Osteoblast (primary cell): ENCODE data around the gene YWHAE. TPM values are rescaled to one million over a fixed set of nuclear protein-coding genes. Genes with fewer than 3 reads are reported as not detected.
"Not testable (repeated sequence)": the region's sequence is repeated elsewhere in the genome, so short reads cannot be mapped to it uniquely, and the experiment has no call there.

ENCODE experiments used
- DNase-seq: peaks from one replicate; pipeline ENCODE4 v3.0.0; 2011; ENCODE audit warnings: low spot score, mixed read lengths; ENCODE audit not compliant: insufficient read length; ENCODE audit errors: missing footprints
- H2AFZ ChIP-seq: 2 replicates; pipeline ENCODE4 v1.6.0; 2011; ENCODE audit warnings: mild to moderate bottlenecking, low read length
- H3K27ac ChIP-seq: 2 replicates; pipeline ENCODE4 v1.5.1; 2011; ENCODE audit warnings: mild to moderate bottlenecking, low read depth, low read length, moderate library complexity
- H3K27me3 ChIP-seq: 2 replicates; pipeline ENCODE4 v1.6.0; 2012; ENCODE audit warnings: mild to moderate bottlenecking, control low read depth, inconsistent platforms, low read length, moderate library complexity; ENCODE audit not compliant: insufficient read depth
- H3K36me3 ChIP-seq: 2 replicates; pipeline ENCODE4 v1.5.1; 2011; ENCODE audit warnings: mild to moderate bottlenecking, low read length, control low read depth, moderate library complexity; ENCODE audit not compliant: insufficient read depth
- H3K4me1 ChIP-seq: 2 replicates; pipeline ENCODE4 v1.5.1; 2011; ENCODE audit warnings: mild to moderate bottlenecking, low read length, control low read depth, moderate library complexity; ENCODE audit not compliant: insufficient read depth
- H3K4me2 ChIP-seq: 2 replicates; pipeline ENCODE4 v1.6.0; 2011; ENCODE audit warnings: mild to moderate bottlenecking, low read length; ENCODE audit not compliant: insufficient read depth
- H3K4me3 ChIP-seq: fragments of 200-600 bp; sonication (generic); 3 replicates; pipeline ENCODE4 v1.5.1; 2012; ENCODE audit warnings: mild to moderate bottlenecking, low read length, inconsistent platforms; ENCODE audit not compliant: insufficient read depth
- H3K79me2 ChIP-seq: 2 replicates; pipeline ENCODE4 v1.6.0; 2012; ENCODE audit warnings: mild to moderate bottlenecking, low read length, control low read depth, inconsistent platforms; ENCODE audit not compliant: insufficient read depth
- H3K9me3 ChIP-seq: 2 replicates; pipeline ENCODE4 v1.5.1; 2011; ENCODE audit warnings: low read depth, low read length, control low read depth
- H4K20me1 ChIP-seq: 2 replicates; pipeline ENCODE4 v1.6.0; 2012; ENCODE audit warnings: mild to moderate bottlenecking, low read length, control low read depth; ENCODE audit not compliant: insufficient read depth
- CTCF ChIP-seq: IDR thresholded peaks from 2 replicates; pipeline ENCODE4 v1.5.1; 2011; ENCODE audit warnings: mild to moderate bottlenecking, low read depth, low read length, moderate library complexity; ENCODE audit errors: extremely low read depth
- total RNA-seq: library from RNA; depleted of rRNA; stranded (reverse); fragments of >200 nt; gene quantifications from 2 replicates; pipeline ENCODE4 v1.2.3, GENCODE V29; 2012

Gene YWHAE
- 401 and 433 TPM in 2 replicates for total RNA-seq

GRCh38 chr17:1399679-1400512 lies at the start of gene YWHAE:
Gene YWHAE (minus strand): TSS chr17:1400222. CDS start chr17:1400110, 112 bp downstream.
- Histone ChIP-seq H3K27ac (peak within 1 kb of the TSS; percentile 94), H4K20me1 (peaks cover 44% of the 10 kb centered on the region), H3K4me3 (peak within 1 kb of the TSS; percentile 99), H3K79me2 (peaks cover 51% of the 10 kb centered on the region), H3K9me3 (no peaks in the 10 kb centered on the region), H2AFZ (peak within 1 kb of the TSS; percentile 96), H3K4me1 (peaks cover 22% of the 10 kb centered on the region), H3K4me2 (peak within 1 kb of the TSS; percentile 95), H3K27me3 (no peaks in the 10 kb centered on the region), H3K36me3 (peaks cover 13% of the 10 kb centered on the region)
- DNase-seq: peak; percentile 99
- TF ChIP-seq CTCF: no peak

- Histone ChIP-seq H3K36me3 (peaks cover 15% of the 10 kb centered on the region), H3K9me3 (no peaks in the 10 kb centered on the region), H3K27ac (no peak overlapping the region), H2AFZ (no peak overlapping the region), H4K20me1 (peaks cover 79% of the 10 kb centered on the region), H3K4me3 (no peak overlapping the region), H3K27me3 (no peaks in the 10 kb centered on the region), H3K4me1 (peaks cover 3% of the 10 kb centered on the region), H3K4me2 (no peak overlapping the region), H3K79me2 (peaks cover 99% of the 10 kb centered on the region)
- TF ChIP-seq CTCF: no peak
- DNase-seq: no peak
Measured at GRCh38 chr17:1449412-1449967, 49.5 kb upstream of the YWHAE start.

GRCh38 chr17:1447052-1447451 lies 47.0 kb upstream of the YWHAE start:
- DNase-seq: peak; percentile 38
- TF ChIP-seq CTCF: no peak
- no peaks in the 10 kb centered on the region for H3K27me3 ChIP-seq
- no peak overlapping the region for H3K4me2 ChIP-seq
- H4K20me1 ChIP-seq: peaks cover 71% of the 10 kb centered on the region
- H3K9me3 ChIP-seq: no peaks in the 10 kb centered on the region
- H3K79me2 ChIP-seq: peaks cover 95% of the 10 kb centered on the region
- no peak overlapping the region for H3K27ac ChIP-seq
- no peak overlapping the region for H2AFZ ChIP-seq
- H3K4me3 ChIP-seq: no peak overlapping the region
- H3K36me3 ChIP-seq: peaks cover 5% of the 10 kb centered on the region
- H3K4me1 ChIP-seq: no peaks in the 10 kb centered on the region

GRCh38 chr17:1446201-1446600 lies 46.2 kb upstream of the YWHAE start:
- H3K27ac ChIP-seq: no peak overlapping the region
- no peak overlapping the region for H2AFZ ChIP-seq
- no peak for TF ChIP-seq CTCF
- no peak for DNase-seq
- H4K20me1 ChIP-seq: peaks cover 66% of the 10 kb centered on the region
- peaks cover 4% of the 10 kb centered on the region for H3K36me3 ChIP-seq
- H3K4me1 ChIP-seq: no peaks in the 10 kb centered on the region
- H3K27me3 ChIP-seq: no peaks in the 10 kb centered on the region
- no peak overlapping the region for H3K4me3 ChIP-seq
- H3K9me3 ChIP-seq: no peaks in the 10 kb centered on the region
- H3K4me2 ChIP-seq: no peak overlapping the region
- H3K79me2 ChIP-seq: peaks cover 95% of the 10 kb centered on the region

GRCh38 chr17:1445695-1446094 lies 45.7 kb upstream of the YWHAE start:
- not testable (repeated sequence) for H3K36me3 ChIP-seq, DNase-seq, H3K9me3 ChIP-seq, H3K4me3 ChIP-seq, H3K4me1 ChIP-seq, H3K27me3 ChIP-seq, H3K4me2 ChIP-seq, H2AFZ ChIP-seq, H3K27ac ChIP-seq
- peaks cover 65% of the 10 kb centered on the region for H4K20me1 ChIP-seq
- H3K79me2 ChIP-seq: peaks cover 95% of the 10 kb centered on the region

- not testable (repeated sequence) for H3K9me3 ChIP-seq, H3K4me1 ChIP-seq, H3K4me3 ChIP-seq, H2AFZ ChIP-seq, H3K27me3 ChIP-seq, H3K27ac ChIP-seq, H3K36me3 ChIP-seq, H3K4me2 ChIP-seq, DNase-seq
- peaks cover 93% of the 10 kb centered on the region for H3K79me2 ChIP-seq
- H4K20me1 ChIP-seq: peaks cover 48% of the 10 kb centered on the region
Measured at GRCh38 chr17:1442721-1443120, 42.7 kb upstream of the YWHAE start.
